ENCODE measurements around the gene JARID2.

The JARID2 gene

DNA sequence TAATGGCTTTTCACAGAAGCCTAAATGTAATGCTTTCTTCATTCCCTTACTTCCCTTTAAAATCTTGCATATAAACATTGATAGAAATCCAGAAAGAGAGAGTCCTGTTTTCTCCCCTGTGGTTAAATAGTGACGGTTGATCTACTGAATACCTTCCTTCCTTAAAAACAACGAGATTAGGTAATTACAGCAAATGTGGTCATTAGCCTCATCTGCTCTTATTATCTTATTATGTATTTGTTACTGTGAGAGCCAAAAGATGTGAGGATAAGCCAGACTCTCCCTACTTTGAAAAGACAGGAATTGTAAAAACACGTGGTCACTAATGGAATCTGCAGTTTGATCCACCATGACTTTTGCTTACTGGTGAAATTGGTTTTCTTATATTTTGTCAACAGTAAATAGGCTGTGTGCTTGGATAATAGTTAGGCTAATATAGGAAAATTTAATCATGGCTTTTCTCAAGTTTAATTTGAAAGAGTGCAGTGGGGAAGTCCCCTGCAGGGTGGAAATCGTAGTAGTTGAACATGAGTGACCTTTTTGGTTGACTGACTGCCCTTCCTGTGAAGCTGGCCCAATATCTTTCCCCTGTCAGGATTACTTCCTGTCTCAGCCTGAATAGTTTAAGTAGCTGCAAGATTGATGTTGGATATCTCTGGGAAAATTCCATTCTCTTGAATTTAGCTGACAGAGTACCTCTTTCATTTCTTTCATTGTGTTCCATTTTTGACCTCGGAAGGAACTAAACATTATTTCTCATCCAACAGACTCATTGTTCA is 62.8 kb downstream of the JARID2 start:
- Histone ChIP-seq H3K9me3 (ENCODE audit: control insufficient read depth, insufficient read depth, low read depth, low read length) (no peaks in the 10 kb centered on the region), H3K36me3 (ENCODE audit: control insufficient read depth in 2 of 2, insufficient read depth in 1 of 2, low read length in 2 of 2) (no peaks in the 10 kb centered on the region; a peak in 1 of 3 replicates), H3K4me1 (ENCODE audit: control insufficient read depth, insufficient read depth, low read length) (peaks cover 46% of the 10 kb centered on the region), H3K4me3 (ENCODE audit: low read depth, low read length) (no peak overlapping the region), H3K27ac (ENCODE audit: extremely low read depth, low read depth, low read length) (no peak overlapping the region)
- ChIA-PET CTCF (no interaction called here), POLR2A (no interaction called here)
- TF ChIP-seq ZNF366 (tag by site-specific recombination; conservative IDR thresholded peaks at IDR 0.05) = no peak
- no peak for TF ChIP-seq KLF8 (tag by site-specific recombination; IDR thresholded peaks at IDR 0.05)
- TF ChIP-seq PRDM1 (tag by site-specific recombination; IDR thresholded peaks at IDR 0.05) = peak; percentile 75

GRCh38 chr6:15309611-15310283 is 63.9 kb downstream of the JARID2 start:
- ChIA-PET CTCF (interaction anchor here (0.6 kb wide), 1 partner anchor 26 kb away, joined by 6 read pairs; no protein-coding TSS in a partner anchor), POLR2A (no interaction called here)
- Histone ChIP-seq H3K27ac (ENCODE audit: extremely low read depth, low read depth, low read length) (no peak overlapping the region), H3K4me3 (ENCODE audit: low read depth, low read length) (no peak overlapping the region), H3K4me1 (ENCODE audit: control insufficient read depth, insufficient read depth, low read length) (peaks cover 44% of the 10 kb centered on the region), H3K36me3 (ENCODE audit: control insufficient read depth in 2 of 2, insufficient read depth in 1 of 2, low read length in 2 of 2) (no peaks in the 10 kb centered on the region; a peak in 1 of 3 replicates), H3K9me3 (ENCODE audit: control insufficient read depth, insufficient read depth, low read depth, low read length) (no peaks in the 10 kb centered on the region)
- TF ChIP-seq, protein P1, sequence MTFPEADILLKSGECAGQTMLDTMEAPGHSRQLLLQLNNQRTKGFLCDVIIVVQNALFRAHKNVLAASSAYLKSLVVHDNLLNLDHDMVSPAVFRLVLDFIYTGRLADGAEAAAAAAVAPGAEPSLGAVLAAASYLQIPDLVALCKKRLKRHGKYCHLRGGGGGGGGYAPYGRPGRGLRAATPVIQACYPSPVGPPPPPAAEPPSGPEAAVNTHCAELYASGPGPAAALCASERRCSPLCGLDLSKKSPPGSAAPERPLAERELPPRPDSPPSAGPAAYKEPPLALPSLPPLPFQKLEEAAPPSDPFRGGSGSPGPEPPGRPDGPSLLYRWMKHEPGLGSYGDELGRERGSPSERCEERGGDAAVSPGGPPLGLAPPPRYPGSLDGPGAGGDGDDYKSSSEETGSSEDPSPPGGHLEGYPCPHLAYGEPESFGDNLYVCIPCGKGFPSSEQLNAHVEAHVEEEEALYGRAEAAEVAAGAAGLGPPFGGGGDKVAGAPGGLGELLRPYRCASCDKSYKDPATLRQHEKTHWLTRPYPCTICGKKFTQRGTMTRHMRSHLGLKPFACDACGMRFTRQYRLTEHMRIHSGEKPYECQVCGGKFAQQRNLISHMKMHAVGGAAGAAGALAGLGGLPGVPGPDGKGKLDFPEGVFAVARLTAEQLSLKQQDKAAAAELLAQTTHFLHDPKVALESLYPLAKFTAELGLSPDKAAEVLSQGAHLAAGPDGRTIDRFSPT (tag by site-specific recombination; IDR thresholded peaks at IDR 0.05) = no peak
- TF ChIP-seq, protein P2, sequence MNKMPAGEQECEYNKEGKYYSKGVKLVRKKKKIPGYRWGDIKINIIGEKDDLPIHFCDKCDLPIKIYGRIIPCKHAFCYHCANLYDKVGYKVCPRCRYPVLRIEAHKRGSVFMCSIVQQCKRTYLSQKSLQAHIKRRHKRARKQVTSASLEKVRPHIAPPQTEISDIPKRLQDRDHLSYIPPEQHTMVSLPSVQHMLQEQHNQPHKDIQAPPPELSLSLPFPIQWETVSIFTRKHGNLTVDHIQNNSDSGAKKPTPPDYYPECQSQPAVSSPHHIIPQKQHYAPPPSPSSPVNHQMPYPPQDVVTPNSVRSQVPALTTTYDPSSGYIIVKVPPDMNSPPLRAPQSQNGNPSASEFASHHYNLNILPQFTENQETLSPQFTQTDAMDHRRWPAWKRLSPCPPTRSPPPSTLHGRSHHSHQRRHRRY (tag by site-specific recombination; IDR thresholded peaks at IDR 0.05) = no peak
- TF ChIP-seq ZSCAN23 (tag by site-specific recombination; IDR thresholded peaks at IDR 0.05) (no peak), ZNF776 (tag by site-specific recombination; IDR thresholded peaks at IDR 0.05; ENCODE audit: borderline replicate concordance) (no peak), ZNF580 (tag by site-specific recombination; IDR thresholded peaks at IDR 0.05) (no peak), ZBTB20 (tag by site-specific recombination; IDR thresholded peaks at IDR 0.05) (no peak), IKZF3 (tag by site-specific recombination; IDR thresholded peaks at IDR 0.05) (no peak), GFI1B (tag by site-specific recombination; IDR thresholded peaks at IDR 0.05) (no peak), ZNF202 (tag by site-specific recombination; IDR thresholded peaks at IDR 0.05; ENCODE audit: borderline replicate concordance) (no peak)
- TF ChIP-seq, protein P3, sequence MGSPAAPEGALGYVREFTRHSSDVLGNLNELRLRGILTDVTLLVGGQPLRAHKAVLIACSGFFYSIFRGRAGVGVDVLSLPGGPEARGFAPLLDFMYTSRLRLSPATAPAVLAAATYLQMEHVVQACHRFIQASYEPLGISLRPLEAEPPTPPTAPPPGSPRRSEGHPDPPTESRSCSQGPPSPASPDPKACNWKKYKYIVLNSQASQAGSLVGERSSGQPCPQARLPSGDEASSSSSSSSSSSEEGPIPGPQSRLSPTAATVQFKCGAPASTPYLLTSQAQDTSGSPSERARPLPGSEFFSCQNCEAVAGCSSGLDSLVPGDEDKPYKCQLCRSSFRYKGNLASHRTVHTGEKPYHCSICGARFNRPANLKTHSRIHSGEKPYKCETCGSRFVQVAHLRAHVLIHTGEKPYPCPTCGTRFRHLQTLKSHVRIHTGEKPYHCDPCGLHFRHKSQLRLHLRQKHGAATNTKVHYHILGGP (tag by site-specific recombination; IDR thresholded peaks at IDR 0.05) = no peak
- TF ChIP-seq, protein P4, sequence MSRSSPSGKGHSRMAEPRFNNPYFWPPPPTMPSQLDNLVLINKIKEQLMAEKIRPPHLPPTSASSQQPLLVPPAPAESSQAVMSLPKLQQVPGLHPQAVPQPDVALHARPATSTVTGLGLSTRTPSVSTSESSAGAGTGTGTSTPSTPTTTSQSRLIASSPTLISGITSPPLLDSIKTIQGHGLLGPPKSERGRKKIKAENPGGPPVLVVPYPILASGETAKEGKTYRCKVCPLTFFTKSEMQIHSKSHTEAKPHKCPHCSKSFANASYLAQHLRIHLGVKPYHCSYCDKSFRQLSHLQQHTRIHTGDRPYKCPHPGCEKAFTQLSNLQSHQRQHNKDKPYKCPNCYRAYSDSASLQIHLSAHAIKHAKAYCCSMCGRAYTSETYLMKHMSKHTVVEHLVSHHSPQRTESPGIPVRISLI (tag by site-specific recombination; IDR thresholded peaks at IDR 0.05) = no peak
- TF ChIP-seq, protein P5, sequence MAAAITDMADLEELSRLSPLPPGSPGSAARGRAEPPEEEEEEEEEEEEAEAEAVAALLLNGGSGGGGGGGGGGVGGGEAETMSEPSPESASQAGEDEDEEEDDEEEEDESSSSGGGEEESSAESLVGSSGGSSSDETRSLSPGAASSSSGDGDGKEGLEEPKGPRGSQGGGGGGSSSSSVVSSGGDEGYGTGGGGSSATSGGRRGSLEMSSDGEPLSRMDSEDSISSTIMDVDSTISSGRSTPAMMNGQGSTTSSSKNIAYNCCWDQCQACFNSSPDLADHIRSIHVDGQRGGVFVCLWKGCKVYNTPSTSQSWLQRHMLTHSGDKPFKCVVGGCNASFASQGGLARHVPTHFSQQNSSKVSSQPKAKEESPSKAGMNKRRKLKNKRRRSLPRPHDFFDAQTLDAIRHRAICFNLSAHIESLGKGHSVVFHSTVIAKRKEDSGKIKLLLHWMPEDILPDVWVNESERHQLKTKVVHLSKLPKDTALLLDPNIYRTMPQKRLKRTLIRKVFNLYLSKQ (tag by site-specific recombination; IDR thresholded peaks at IDR 0.05; ENCODE audit: borderline replicate concordance) = no peak
- TF ChIP-seq, protein P6, sequence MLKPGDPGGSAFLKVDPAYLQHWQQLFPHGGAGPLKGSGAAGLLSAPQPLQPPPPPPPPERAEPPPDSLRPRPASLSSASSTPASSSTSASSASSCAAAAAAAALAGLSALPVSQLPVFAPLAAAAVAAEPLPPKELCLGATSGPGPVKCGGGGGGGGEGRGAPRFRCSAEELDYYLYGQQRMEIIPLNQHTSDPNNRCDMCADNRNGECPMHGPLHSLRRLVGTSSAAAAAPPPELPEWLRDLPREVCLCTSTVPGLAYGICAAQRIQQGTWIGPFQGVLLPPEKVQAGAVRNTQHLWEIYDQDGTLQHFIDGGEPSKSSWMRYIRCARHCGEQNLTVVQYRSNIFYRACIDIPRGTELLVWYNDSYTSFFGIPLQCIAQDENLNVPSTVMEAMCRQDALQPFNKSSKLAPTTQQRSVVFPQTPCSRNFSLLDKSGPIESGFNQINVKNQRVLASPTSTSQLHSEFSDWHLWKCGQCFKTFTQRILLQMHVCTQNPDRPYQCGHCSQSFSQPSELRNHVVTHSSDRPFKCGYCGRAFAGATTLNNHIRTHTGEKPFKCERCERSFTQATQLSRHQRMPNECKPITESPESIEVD (tag by site-specific recombination; IDR thresholded peaks at IDR 0.05) = no peak
